Right lobe of liver (tissue), 6 donors: ENCODE data around the gene RAPGEF3. TPM values are rescaled to one million over a fixed set of nuclear protein-coding genes. Genes with fewer than 3 reads are reported as not detected.

Experiments used
- ATAC-seq, 4 donors: fragments of 200-7000 bp; cut with Tn5 transposase; one replicate each; pipeline ENCODE4 v1.9.1; 2020; ENCODE audit warnings: mild to moderate bottlenecking in 4 of 4, moderate library complexity in 4 of 4
- DNase-seq, 3 donors: peaks; one replicate each; pipeline ENCODE4 v3.0.0-alpha.2; 2020
- H3K27ac ChIP-seq, 3 donors: fragments of 200-600 bp; one replicate each; pipeline ENCODE4 v1.8.0; 2022
- H3K27me3 ChIP-seq, 2 donors: fragments of 200-600 bp; one replicate each; pipeline ENCODE4 v1.8.0; 2022
- H3K36me3 ChIP-seq, 4 donors: fragments of 200-600 bp; sonication (generic) in 1 of 4; one replicate each; pipeline versions ENCODE4 v1.5.1 to v1.8.0; 2017 to 2022; ENCODE audit warnings: control low read depth in 1 of 4
- H3K4me1 ChIP-seq, 4 donors: fragments of 200-600 bp; sonication (generic) in 1 of 4; one replicate each; pipeline versions ENCODE4 v1.5.1 to v1.8.0; 2017 to 2022; ENCODE audit warnings: control low read depth in 1 of 4
- H3K4me3 ChIP-seq, 3 donors: fragments of 200-600 bp; one replicate each; pipeline ENCODE4 v1.8.0; 2022
- H3K9me3 ChIP-seq, 4 donors: fragments of 200-600 bp; sonication (generic) in 1 of 4; one replicate each; pipeline versions ENCODE4 v1.5.1 to v1.8.0; 2017 to 2022; ENCODE audit warnings: control low read depth in 1 of 4
- POLR2A ChIP-seq: fragments of 450-650 bp; IDR thresholded peaks from one replicate; pipeline ENCODE4 v1.6.1; 2017; ENCODE audit warnings: antibody characterized with exemption, mild to moderate bottlenecking
- WGBS: methylation state at CpG from one replicate; pipeline ENCODE4 v1.1.6; 2018; ENCODE audit warnings: low coverage, low lambda C conversion rate; ENCODE audit not compliant: insufficient coverage; ENCODE audit errors: missing lambda C conversion rate; 5-methylcytosine and 5-hydroxymethylcytosine counted together
- intact Hi-C, 2 donors: fragments of 100-400 bp; cut with DNase I; formaldehyde crosslinking; loops; one replicate each; pipeline versions ENCODE4 v1.11.2 to v1.14.1; 2022
- total RNA-seq, 6 experiments: library from RNA; depleted of rRNA in 2 of 6; stranded (reverse); fragments of >200 nt in 2 of 6; fragmentation: NEBNext Ultra II Directional in 3 of 6; extraction: Animal tissue kit (Norgen Biotek cat#: 25700) in 3 of 6; gene quantifications; one replicate each; pipeline versions ENCODE4 v1.1.0 to v1.2.4, GENCODE V29; 2016 to 2023
- TF ChIP-seq, protein P1 (sequence below), 4 donors: fragments of 200-600 bp in 3 of 4; fragments of 450-650 bp in 1 of 4; IDR thresholded peaks; one replicate each; pipeline versions ENCODE4 v1.5.1 to v1.8.0; 2016 to 2022; ENCODE audit warnings: antibody characterized with exemption in 4 of 4, mild to moderate bottlenecking in 2 of 4
- donor health status: DM: no; HTN: yes; CAD: no.
- donor health status: DM: no; HTN: no; CAD: no.
- donor health status: DM: no; HTN: no; CAD: no.
- donor health status: DM: no; HTN: yes; CAD: no.
- donor health status: DM: no; HTN: yes; CAD: no.

Gene RAPGEF3
- total RNA-seq, 6 experiments from 2014 or later = 0.81 to 4.6 (median 2.6) TPM

DNA sequence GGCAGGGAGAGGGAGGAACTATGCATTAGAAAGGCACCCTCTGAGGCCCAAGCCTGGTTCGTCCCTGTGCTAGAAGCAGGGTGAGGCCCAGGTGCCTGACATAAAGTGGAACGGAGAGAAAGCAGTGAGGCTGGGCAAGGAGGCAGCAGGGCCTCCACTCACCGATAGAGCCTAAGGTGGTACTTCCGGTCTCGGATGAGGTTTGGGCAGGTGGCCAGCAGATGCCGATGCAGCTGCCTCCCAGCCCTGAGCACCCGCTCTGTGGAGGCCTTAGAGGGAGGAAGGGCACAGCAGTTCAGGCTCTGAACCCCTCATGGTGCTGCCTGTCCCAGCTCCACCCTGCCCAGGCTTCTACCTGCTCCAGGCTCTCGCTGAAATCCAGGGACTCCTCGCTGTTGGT, 7.1 kb downstream of the RAPGEF3 start:
- no peaks in the 10 kb centered on the region for H3K9me3 ChIP-seq
- no peak overlapping the region for H3K27ac ChIP-seq
- intact Hi-C loops = no loop called here
- no peak for TF ChIP-seq POLR2A
- TF ChIP-seq, protein P1, sequence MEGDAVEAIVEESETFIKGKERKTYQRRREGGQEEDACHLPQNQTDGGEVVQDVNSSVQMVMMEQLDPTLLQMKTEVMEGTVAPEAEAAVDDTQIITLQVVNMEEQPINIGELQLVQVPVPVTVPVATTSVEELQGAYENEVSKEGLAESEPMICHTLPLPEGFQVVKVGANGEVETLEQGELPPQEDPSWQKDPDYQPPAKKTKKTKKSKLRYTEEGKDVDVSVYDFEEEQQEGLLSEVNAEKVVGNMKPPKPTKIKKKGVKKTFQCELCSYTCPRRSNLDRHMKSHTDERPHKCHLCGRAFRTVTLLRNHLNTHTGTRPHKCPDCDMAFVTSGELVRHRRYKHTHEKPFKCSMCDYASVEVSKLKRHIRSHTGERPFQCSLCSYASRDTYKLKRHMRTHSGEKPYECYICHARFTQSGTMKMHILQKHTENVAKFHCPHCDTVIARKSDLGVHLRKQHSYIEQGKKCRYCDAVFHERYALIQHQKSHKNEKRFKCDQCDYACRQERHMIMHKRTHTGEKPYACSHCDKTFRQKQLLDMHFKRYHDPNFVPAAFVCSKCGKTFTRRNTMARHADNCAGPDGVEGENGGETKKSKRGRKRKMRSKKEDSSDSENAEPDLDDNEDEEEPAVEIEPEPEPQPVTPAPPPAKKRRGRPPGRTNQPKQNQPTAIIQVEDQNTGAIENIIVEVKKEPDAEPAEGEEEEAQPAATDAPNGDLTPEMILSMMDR (IDR thresholded peaks at IDR 0.05) = no peak
- H3K36me3 ChIP-seq = no peaks in the 10 kb centered on the region
- H3K4me3 ChIP-seq = no peak overlapping the region
- H3K27me3 ChIP-seq = no peaks in the 10 kb centered on the region
- ATAC-seq (no peak), DNase-seq (no peak)
- whole genome bisulfite sequencing = 71% methylated on average over 3 of the region's 9 CpGs
- H3K4me1 ChIP-seq = no peaks in the 10 kb centered on the region

DNA sequence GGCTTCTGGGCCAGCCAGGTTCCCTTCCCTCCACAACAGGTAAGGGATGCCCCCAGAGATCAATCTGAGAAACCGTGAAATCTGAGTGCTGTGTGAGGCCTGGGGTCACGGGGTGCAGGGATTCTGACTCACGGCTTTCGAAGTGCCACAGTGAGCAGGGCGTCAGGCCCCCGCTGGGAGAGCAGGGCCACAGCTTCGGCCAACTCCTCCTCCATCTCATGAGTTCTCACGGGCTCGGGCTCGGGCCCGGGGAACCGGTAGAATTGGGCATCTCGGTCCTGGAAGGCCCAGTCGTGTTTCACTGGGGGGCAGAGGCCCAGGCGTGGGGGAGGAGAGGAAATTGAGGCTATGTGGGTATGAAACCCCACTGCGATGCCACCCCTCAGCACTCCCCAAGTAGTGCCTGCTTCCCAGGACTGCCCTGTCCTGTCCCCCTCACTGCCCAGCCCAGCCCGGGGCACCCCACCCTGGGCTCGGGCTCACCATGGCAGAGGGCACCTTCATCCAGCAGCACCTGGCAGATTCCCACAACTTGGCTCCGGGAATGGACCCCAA, 7.7 kb downstream of the RAPGEF3 start:
- no peaks in the 10 kb centered on the region for H3K36me3 ChIP-seq
- intact Hi-C loops = no loop called here
- no peaks in the 10 kb centered on the region for H3K4me1 ChIP-seq
- DNase-seq (no peak), ATAC-seq (no peak)
- WGBS = no CpG with 5 or more reads among the region's 19 CpGs
- H3K9me3 ChIP-seq = no peaks in the 10 kb centered on the region
- H3K27ac ChIP-seq = no peak overlapping the region
- H3K27me3 ChIP-seq = no peaks in the 10 kb centered on the region
- no peak overlapping the region for H3K4me3 ChIP-seq
- TF ChIP-seq, protein P1 (IDR thresholded peaks at IDR 0.05) = no peak
- TF ChIP-seq POLR2A = no peak

DNA sequence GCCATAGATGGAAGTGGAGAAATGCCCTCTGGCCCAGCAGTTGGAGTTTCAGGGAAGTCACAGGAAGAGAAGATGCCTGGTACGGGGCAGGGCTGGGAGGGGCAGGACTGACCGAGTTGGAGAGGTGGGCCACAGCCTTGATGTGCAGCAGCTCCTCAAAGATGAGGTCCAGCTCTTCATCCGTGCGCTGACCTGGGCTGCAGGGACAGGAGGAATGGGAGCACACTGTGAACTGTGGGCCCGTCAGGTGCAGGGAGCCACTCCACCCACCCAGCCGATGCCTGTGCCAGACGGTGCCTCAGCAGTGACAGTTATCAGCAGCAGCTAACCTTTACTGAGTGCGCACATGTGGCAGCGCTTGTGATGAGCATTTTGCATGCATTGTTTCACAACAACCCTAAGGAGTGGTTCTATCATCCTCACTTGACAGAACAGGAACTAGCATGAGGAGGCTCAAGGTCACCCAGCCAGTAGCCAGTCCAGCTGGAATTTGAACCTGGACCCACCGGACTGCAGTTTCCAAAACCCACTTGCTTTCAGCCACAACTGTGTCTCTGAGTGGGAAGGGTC, 8.4 kb downstream of the RAPGEF3 start:
- intact Hi-C loops = no loop called here
- no peaks in the 10 kb centered on the region for H3K9me3 ChIP-seq
- ATAC-seq = no peak
- H3K36me3 ChIP-seq = no peaks in the 10 kb centered on the region
- H3K4me1 ChIP-seq = no peaks in the 10 kb centered on the region
- 48% methylated on average over 2 of the region's 10 CpGs for WGBS
- no peak for TF ChIP-seq POLR2A
- TF ChIP-seq, protein P1 (IDR thresholded peaks at IDR 0.05) = no peak
- H3K27me3 ChIP-seq = no peaks in the 10 kb centered on the region
- no peak overlapping the region for H3K27ac ChIP-seq
- H3K4me3 ChIP-seq = no peak overlapping the region
- DNase-seq = no peak

DNA sequence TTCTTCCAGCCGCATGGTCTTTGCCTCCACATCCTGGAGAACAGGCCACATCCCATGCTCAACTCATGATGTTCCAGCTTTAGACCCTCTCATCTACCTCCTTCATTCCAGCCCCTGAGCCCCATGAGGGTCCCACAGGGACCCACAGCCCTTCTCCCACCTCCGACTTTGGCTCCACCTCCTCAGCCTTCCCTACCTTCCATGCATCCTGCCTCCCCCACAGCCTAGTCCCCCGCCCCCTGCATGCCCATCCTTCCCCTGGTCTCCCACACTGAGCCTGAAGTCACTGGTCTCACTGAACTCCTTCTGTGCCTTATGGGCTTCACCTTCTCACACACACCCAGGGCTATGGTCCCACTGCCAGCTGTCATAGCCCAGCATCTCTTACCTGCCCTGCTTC, 9.8 kb downstream of the RAPGEF3 start:
- H3K9me3 ChIP-seq = no peaks in the 10 kb centered on the region
- TF ChIP-seq POLR2A = no peak
- TF ChIP-seq, protein P1 (IDR thresholded peaks at IDR 0.05) = no peak
- DNase-seq (no peak), ATAC-seq (no peak)
- H3K27ac ChIP-seq = no peak overlapping the region
- no peak overlapping the region for H3K4me3 ChIP-seq
- no peaks in the 10 kb centered on the region for H3K4me1 ChIP-seq
- 90% methylated on average over 2 of the region's 3 CpGs for WGBS
- H3K36me3 ChIP-seq = no peaks in the 10 kb centered on the region
- no peaks in the 10 kb centered on the region for H3K27me3 ChIP-seq
- intact Hi-C loops = no loop called here

DNA sequence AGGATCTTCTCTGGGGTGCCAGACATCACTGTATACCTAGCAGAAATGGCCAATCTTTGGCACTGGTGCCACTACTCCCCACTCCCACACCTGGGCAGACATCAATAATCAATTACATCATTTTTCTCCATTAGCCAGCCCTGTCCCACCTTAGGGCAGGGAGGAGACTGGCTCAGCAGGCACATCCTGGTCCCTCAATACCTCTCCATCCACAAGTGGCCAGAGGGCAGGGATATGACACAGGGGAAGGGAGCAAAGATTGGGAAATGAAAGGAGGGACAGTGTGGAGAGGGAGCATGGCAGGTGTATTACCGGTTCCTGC, 10.2 kb downstream of the RAPGEF3 start:
- DNase-seq = no peak
- Histone ChIP-seq H3K36me3 (no peaks in the 10 kb centered on the region), H3K9me3 (no peaks in the 10 kb centered on the region), H3K27ac (no peak overlapping the region), H3K4me3 (no peak overlapping the region), H3K27me3 (no peaks in the 10 kb centered on the region), H3K4me1 (no peaks in the 10 kb centered on the region)
- ATAC-seq = no peak
- intact Hi-C loops = no loop called here
- WGBS = 100% methylated on average over 1 of the region's 1 CpG
- TF ChIP-seq, protein P1 (IDR thresholded peaks at IDR 0.05) = no peak
- TF ChIP-seq POLR2A = no peak
